Mammary epithelial cell (primary cell): ENCODE measurements around the gene ARFGEF2.

Experiments used
- EZH2 ChIP-seq: IDR thresholded peaks from 2 replicates; pipeline ENCODE4 v1.6.1; 2012; ENCODE audit warnings: low read length, inconsistent platforms, borderline replicate concordance
- TF ChIP-seq, protein P1 (sequence below), 2 donors: IDR thresholded peaks in 1 of 2; conservative IDR thresholded peaks in 1 of 2; 2 replicates each; pipeline ENCODE4 v1.5.1; 2011 to 2012; ENCODE audit warnings: inconsistent platforms in 2 of 2, low read length in 2 of 2, mild to moderate bottlenecking in 2 of 2, control low read depth in 1 of 2, low read depth in 1 of 2; ENCODE audit not compliant: insufficient read depth in 1 of 2; ENCODE audit errors: extremely low read depth in 1 of 2

DNA sequence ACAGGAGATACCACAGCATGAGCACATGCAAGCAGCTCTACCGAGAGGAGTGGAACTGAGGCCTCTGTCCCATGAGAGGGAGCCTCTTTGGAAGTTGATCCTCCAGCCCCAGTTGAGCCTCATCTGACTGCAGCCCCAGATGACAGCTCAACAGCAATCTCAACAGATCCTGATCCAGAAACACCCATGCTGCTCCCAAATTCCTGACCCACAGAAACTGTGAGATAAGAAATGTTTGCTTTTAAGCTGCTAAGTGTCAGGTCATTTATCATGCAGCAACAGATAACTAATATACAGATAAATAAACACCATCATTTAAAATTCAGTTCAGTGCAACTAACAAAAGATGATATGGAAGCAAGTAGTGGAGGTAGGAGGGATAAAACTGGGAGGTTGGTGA, 4.8 kb upstream of the ARFGEF2 start:
- TF ChIP-seq, protein P1, sequence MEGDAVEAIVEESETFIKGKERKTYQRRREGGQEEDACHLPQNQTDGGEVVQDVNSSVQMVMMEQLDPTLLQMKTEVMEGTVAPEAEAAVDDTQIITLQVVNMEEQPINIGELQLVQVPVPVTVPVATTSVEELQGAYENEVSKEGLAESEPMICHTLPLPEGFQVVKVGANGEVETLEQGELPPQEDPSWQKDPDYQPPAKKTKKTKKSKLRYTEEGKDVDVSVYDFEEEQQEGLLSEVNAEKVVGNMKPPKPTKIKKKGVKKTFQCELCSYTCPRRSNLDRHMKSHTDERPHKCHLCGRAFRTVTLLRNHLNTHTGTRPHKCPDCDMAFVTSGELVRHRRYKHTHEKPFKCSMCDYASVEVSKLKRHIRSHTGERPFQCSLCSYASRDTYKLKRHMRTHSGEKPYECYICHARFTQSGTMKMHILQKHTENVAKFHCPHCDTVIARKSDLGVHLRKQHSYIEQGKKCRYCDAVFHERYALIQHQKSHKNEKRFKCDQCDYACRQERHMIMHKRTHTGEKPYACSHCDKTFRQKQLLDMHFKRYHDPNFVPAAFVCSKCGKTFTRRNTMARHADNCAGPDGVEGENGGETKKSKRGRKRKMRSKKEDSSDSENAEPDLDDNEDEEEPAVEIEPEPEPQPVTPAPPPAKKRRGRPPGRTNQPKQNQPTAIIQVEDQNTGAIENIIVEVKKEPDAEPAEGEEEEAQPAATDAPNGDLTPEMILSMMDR (conservative IDR thresholded peaks at IDR 0.05 in 1 of 2, IDR thresholded peaks at IDR 0.05 in 1 of 2; ENCODE audit: extremely low read depth in 1 of 2, insufficient read depth in 1 of 2, low read depth in 1 of 2, low read length in 2 of 2), result no peak
- no peak for TF ChIP-seq EZH2
